MM.1S (cell line): ENCODE results near the gene MINK1.

Experiments
- DNase-seq: peaks from one replicate; pipeline ENCODE4 v3.0.0-alpha.2; 2015
- H2AFZ ChIP-seq: fragments of 300-600 bp; sonication (generic); 2 replicates; pipeline ENCODE4 v1.6.0; 2016; ENCODE audit warnings: antibody characterized with exemption, low read length
- H3F3A ChIP-seq: fragments of 300-600 bp; sonication (generic); 2 replicates; pipeline ENCODE4 v1.6.1; 2016; ENCODE audit warnings: mild to moderate bottlenecking, antibody characterized with exemption, low read length, moderate library complexity, mixed read lengths; ENCODE audit not compliant: insufficient read depth
- H3K27ac ChIP-seq: fragments of 300-600 bp; sonication (generic); 2 replicates; pipeline ENCODE4 v1.5.1; 2016; ENCODE audit warnings: mild to moderate bottlenecking, low read length
- H3K27me3 ChIP-seq: fragments of 300-600 bp; sonication (generic); replicated peaks from 2 replicates; pipeline ENCODE4 v1.6.0; 2016; ENCODE audit warnings: low read length; ENCODE audit not compliant: insufficient read depth
- H3K36me3 ChIP-seq: fragments of 300-600 bp; sonication (generic); replicated peaks from 2 replicates; pipeline ENCODE4 v1.6.1; 2016; ENCODE audit warnings: mild to moderate bottlenecking, low read length, mixed read lengths; ENCODE audit not compliant: insufficient read depth
- H3K4me1 ChIP-seq: fragments of 300-600 bp; sonication (generic); 2 replicates; pipeline ENCODE4 v1.6.1; 2016; ENCODE audit warnings: low read length, mixed read lengths
- H3K4me2 ChIP-seq: fragments of 300-600 bp; sonication (generic); 2 replicates; pipeline ENCODE4 v1.6.0; 2016; ENCODE audit warnings: low read depth, low read length
- H3K4me3 ChIP-seq: fragments of 300-600 bp; sonication (generic); 2 replicates; pipeline ENCODE4 v1.5.1; 2016; ENCODE audit warnings: low read length, mixed read lengths
- H3K79me2 ChIP-seq: fragments of 300-600 bp; sonication (generic); 2 replicates; pipeline ENCODE4 v1.6.1; 2016; ENCODE audit warnings: mixed run types, low read length, mixed read lengths
- H3K9ac ChIP-seq: fragments of 300-600 bp; sonication (generic); 2 replicates; pipeline ENCODE4 v1.6.1; 2016; ENCODE audit warnings: low read length, mixed read lengths
- H3K9me2 ChIP-seq: fragments of 300-600 bp; sonication (generic); replicated peaks from 2 replicates; pipeline ENCODE4 v1.6.1; 2016; ENCODE audit warnings: mild to moderate bottlenecking, low read length, mixed read lengths; ENCODE audit not compliant: insufficient read depth
- H3K9me3 ChIP-seq: fragments of 300-600 bp; sonication (generic); replicated peaks from 2 replicates; pipeline ENCODE4 v1.6.1; 2016; ENCODE audit warnings: mild to moderate bottlenecking, low read length, mixed read lengths; ENCODE audit not compliant: insufficient read depth
- H4K20me1 ChIP-seq: fragments of 300-600 bp; sonication (generic); 2 replicates; pipeline ENCODE4 v1.6.1; 2016; ENCODE audit warnings: mild to moderate bottlenecking, low read length, moderate library complexity, mixed read lengths; ENCODE audit not compliant: insufficient read depth
- CTCF ChIP-seq: fragments of 300-600 bp; sonication (generic); IDR thresholded peaks from 2 replicates; pipeline ENCODE4 v1.5.1; 2016; ENCODE audit warnings: antibody characterized with exemption, low read length, mixed read lengths
- EZH2 ChIP-seq: fragments of 300-600 bp; sonication (generic); optimal IDR thresholded peaks from 2 replicates; pipeline ENCODE3; 2017; ENCODE audit warnings: low read depth, mild to moderate bottlenecking, antibody characterized with exemption, low read length, mixed read lengths
- EZH2phosphoT487 ChIP-seq: fragments of 300-600 bp; sonication (generic); IDR thresholded peaks from 2 replicates; pipeline ENCODE4 v1.6.1; 2018; ENCODE audit warnings: antibody characterized with exemption, low read length

The MINK1 gene

GRCh38 chr17:4879601-4880000 lies 46.5 kb downstream of the MINK1 start:
- Histone ChIP-seq H3K79me2 (no peaks in the 10 kb centered on the region), H3K4me2 (no peak overlapping the region), H2AFZ (no peak overlapping the region), H3K27ac (no peak overlapping the region), H4K20me1 (no peaks in the 10 kb centered on the region), H3K4me3 (no peak overlapping the region), H3K9ac (no peak overlapping the region), H3K9me2 (no peaks in the 10 kb centered on the region), H3F3A (no peaks in the 10 kb centered on the region), H3K9me3 (no peaks in the 10 kb centered on the region), H3K4me1 (no peaks in the 10 kb centered on the region), H3K27me3 (no peaks in the 10 kb centered on the region), H3K36me3 (no peaks in the 10 kb centered on the region)
- no peak for TF ChIP-seq EZH2
- no peak for TF ChIP-seq CTCF
- TF ChIP-seq EZH2phosphoT487: no peak
- no peak for DNase-seq

DNA sequence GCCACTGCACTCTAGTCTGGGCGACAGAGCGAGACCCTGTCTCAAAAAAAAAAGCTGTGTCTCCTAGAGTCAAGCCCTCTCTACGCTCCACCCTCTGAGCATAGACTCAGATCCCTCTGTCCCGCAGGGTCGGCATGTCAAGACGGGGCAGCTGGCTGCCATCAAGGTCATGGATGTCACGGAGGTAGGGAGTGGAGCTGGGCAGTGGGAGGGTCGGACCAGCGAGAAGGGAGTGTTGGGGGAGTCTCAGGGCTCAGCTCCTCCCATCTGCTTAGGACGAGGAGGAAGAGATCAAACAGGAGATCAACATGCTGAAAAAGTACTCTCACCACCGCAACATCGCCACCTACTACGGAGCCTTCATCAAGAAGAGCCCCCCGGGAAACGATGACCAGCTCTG lies 47.7 kb downstream of the MINK1 start:
- Histone ChIP-seq H3K27me3 (no peaks in the 10 kb centered on the region), H3K36me3 (no peaks in the 10 kb centered on the region), H2AFZ (no peak overlapping the region), H3K9ac (no peak overlapping the region), H3K4me3 (no peak overlapping the region), H3K4me1 (no peaks in the 10 kb centered on the region), H3K79me2 (no peaks in the 10 kb centered on the region), H3K9me3 (no peaks in the 10 kb centered on the region), H3F3A (no peaks in the 10 kb centered on the region), H4K20me1 (no peaks in the 10 kb centered on the region), H3K27ac (no peak overlapping the region), H3K9me2 (no peaks in the 10 kb centered on the region), H3K4me2 (no peak overlapping the region)
- no peak for DNase-seq
- TF ChIP-seq EZH2: no peak
- TF ChIP-seq EZH2phosphoT487: no peak
- no peak for TF ChIP-seq CTCF

- Histone ChIP-seq H3K9me2 (no peaks in the 10 kb centered on the region), H3K27ac (no peak overlapping the region), H3K4me3 (no peak overlapping the region), H3K9ac (no peak overlapping the region), H3K9me3 (no peaks in the 10 kb centered on the region), H3K4me1 (no peaks in the 10 kb centered on the region), H3K27me3 (no peaks in the 10 kb centered on the region), H3K4me2 (no peak overlapping the region), H3K79me2 (no peaks in the 10 kb centered on the region), H2AFZ (no peak overlapping the region), H4K20me1 (no peaks in the 10 kb centered on the region), H3F3A (no peaks in the 10 kb centered on the region), H3K36me3 (no peaks in the 10 kb centered on the region)
- peak; percentile 59 for DNase-seq
- peak; percentile 86 for TF ChIP-seq CTCF
- no peak for TF ChIP-seq EZH2phosphoT487
- no peak for TF ChIP-seq EZH2
Measured at GRCh38 chr17:4881761-4882555, 48.8 kb downstream of the MINK1 start.
